B cell (primary cell): ENCODE results near the gene TTC34.

ENCODE experiments used
- EZH2 ChIP-seq: IDR thresholded peaks from 2 replicates; pipeline ENCODE4 v1.6.1; 2012; ENCODE audit warnings: borderline replicate concordance, low read depth, mild to moderate bottlenecking, moderate library complexity, low read length; ENCODE audit not compliant: insufficient read depth, poor library complexity, severe bottlenecking
- TF ChIP-seq, protein P1 (sequence below): fragments of 200-600 bp; IDR thresholded peaks from one replicate; pipeline ENCODE4 v1.8.0; 2022; ENCODE audit warnings: antibody characterized with exemption, mild to moderate bottlenecking

DNA sequence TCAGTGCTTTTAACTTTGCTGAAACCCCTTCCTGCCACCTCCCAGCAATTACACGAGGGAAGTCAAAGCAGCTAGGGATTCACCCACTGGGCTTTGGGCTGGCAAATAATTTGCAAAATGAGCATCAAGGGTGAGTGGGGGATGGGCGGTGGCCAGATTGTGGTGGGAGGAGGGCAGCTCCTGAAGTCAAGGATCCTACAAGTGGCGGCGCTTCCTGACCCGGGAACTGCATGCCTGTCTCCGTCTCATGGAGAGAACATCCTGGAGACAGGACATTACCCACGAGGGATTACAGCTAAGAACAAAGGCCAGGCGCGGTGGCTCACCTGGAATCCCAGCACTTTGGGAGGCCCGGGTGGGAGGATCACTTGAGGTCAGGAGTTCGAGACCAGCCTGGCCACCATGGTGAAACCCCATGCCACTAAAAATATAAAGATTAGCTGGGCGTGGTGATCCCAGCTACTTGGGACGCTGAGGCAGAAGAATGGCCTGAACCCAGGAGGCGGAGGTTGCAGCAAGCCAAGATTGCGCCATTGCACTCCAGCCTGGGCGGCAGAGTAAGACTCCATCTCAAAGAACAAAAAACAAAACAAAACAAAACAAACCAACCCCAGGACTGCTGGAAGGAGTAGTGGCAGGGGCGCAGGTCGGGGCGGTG lies 12.9 kb downstream of the TTC34 start:
- TF ChIP-seq, protein P1, sequence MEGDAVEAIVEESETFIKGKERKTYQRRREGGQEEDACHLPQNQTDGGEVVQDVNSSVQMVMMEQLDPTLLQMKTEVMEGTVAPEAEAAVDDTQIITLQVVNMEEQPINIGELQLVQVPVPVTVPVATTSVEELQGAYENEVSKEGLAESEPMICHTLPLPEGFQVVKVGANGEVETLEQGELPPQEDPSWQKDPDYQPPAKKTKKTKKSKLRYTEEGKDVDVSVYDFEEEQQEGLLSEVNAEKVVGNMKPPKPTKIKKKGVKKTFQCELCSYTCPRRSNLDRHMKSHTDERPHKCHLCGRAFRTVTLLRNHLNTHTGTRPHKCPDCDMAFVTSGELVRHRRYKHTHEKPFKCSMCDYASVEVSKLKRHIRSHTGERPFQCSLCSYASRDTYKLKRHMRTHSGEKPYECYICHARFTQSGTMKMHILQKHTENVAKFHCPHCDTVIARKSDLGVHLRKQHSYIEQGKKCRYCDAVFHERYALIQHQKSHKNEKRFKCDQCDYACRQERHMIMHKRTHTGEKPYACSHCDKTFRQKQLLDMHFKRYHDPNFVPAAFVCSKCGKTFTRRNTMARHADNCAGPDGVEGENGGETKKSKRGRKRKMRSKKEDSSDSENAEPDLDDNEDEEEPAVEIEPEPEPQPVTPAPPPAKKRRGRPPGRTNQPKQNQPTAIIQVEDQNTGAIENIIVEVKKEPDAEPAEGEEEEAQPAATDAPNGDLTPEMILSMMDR, result no peak
- no peak for TF ChIP-seq EZH2
